Activated T-helper 17 cell treated with anti-CD3 and anti-CD28 coated beads, Interleukin-2, amount 50 U/mL, for 72 hours (primary cell): ENCODE data around the gene ZNF609. TPM values are rescaled to one million over a fixed set of nuclear protein-coding genes. Genes with fewer than 3 reads are reported as not detected.

Experiments
- ATAC-seq: fragments of 150-1000 bp; cut with Tn5 transposase; replicated peaks from 2 replicates; pipeline ENCODE4 v1.10.0; 2021; ENCODE audit warnings: mild to moderate bottlenecking, moderate library complexity
- H3K27ac Mint-ChIP-seq: one replicate; pipeline ENCODE4 v1.8.0; 2022; ENCODE audit warnings: mixed read lengths
- H3K27me3 Mint-ChIP-seq: one replicate; pipeline ENCODE4 v1.8.0; 2022; ENCODE audit warnings: mixed read lengths
- H3K36me3 Mint-ChIP-seq: one replicate; pipeline ENCODE4 v1.8.0; 2022; ENCODE audit warnings: low read depth, mild to moderate bottlenecking, mixed read lengths
- H3K4me1 Mint-ChIP-seq: one replicate; pipeline ENCODE4 v1.8.0; 2022; ENCODE audit warnings: mixed read lengths
- H3K4me3 Mint-ChIP-seq: one replicate; pipeline ENCODE4 v1.8.0; 2022; ENCODE audit warnings: mild to moderate bottlenecking, mixed read lengths
- H3K9me3 Mint-ChIP-seq: one replicate; pipeline ENCODE4 v1.8.0; 2022; ENCODE audit warnings: mixed read lengths
- total RNA-seq, 2 donors: library from RNA; stranded (reverse); gene quantifications; one replicate each; pipeline ENCODE4 v1.2.3, GENCODE V29; 2022

The ZNF609 gene
- total RNA-seq, 2 donors from 2014 or later = 27.3 to 41.2 TPM

DNA sequence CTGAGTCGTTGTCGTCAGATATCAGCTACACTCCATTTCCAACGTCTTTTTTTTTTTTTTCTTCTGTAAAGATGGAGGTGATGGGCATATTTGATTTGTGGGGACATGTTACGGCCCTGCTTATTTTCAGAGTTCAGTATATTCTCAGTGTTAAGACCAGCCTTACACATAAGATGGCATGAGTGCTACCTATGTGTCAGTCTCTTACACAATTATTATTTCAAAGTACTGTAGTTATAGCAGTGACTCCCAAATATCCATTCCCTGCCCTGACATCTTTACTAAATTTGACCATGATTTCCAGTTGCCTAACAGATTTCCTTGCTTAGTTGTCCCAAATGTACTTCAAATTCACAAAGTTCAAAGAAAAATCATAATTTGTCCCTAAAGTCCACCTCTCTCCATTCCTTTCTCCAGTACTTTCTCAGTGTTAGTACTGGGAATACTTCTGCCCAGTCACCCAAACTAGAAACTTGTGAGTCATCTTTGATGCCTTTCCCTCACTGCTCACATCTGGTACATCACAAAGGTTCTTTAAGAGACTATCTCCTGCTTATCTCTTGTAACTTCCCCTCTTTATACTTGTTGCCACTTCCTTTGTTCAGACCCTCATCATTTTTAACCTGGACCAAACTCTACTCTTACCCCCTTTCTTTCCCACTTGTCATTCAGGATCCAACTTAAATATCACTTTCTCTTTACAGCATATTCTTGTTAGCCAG, 67.0 kb downstream of the ZNF609 start:
- no peak overlapping the region for H3K27ac Mint-ChIP-seq
- H3K9me3 Mint-ChIP-seq = no peaks in the 10 kb centered on the region
- H3K27me3 Mint-ChIP-seq = no peaks in the 10 kb centered on the region
- H3K36me3 Mint-ChIP-seq = peaks cover 15% of the 10 kb centered on the region
- H3K4me3 Mint-ChIP-seq = no peak overlapping the region
- ATAC-seq = peak; percentile 65
- H3K4me1 Mint-ChIP-seq = peaks cover 26% of the 10 kb centered on the region

DNA sequence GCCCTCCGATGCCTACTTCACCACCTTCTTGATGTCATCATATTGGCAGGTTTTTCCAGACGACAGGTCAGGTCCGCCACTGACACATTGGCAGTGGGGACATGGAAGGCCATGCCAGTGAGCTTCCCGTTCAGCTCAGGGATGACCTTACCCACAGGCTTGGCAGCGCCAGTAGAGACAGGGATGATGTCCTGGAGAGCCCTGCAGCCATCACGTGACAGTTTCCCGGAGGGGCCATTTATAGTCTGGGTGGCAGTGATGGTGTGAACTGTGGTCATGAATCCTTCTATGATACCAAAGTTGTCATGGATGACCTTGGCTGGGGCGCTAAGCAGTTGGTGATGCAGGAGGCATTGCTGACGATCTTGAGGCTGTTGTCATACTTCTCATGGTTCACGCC, 68.5 kb downstream of the ZNF609 start:
- H3K36me3 Mint-ChIP-seq = peaks cover 14% of the 10 kb centered on the region
- no peak for ATAC-seq
- no peak overlapping the region for H3K4me3 Mint-ChIP-seq
- no peak overlapping the region for H3K27ac Mint-ChIP-seq
- H3K9me3 Mint-ChIP-seq = no peaks in the 10 kb centered on the region
- peaks cover 35% of the 10 kb centered on the region for H3K4me1 Mint-ChIP-seq
- no peaks in the 10 kb centered on the region for H3K27me3 Mint-ChIP-seq

DNA sequence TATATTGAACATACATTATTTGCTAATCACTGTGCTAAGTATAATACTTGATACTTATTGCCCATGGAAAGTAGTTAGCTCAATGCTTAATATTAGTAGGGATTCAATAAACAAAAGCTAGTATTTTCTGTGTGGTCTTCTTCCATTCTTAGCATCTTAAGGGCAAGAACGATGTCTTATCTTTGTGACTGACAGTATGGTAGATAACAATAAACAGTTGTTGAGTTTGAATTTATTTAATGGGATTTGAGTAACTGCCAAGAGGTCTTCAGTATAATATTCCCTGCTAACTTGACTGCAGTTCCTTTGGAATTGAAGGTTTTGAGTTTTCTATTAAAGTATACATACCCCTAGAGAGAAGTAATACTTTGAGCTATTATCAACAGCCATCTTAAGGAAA, 70.1 kb downstream of the ZNF609 start:
- Mint-ChIP-seq H3K9me3 (no peaks in the 10 kb centered on the region), H3K4me1 (peaks cover 36% of the 10 kb centered on the region), H3K27me3 (no peaks in the 10 kb centered on the region), H3K36me3 (peaks cover 10% of the 10 kb centered on the region), H3K4me3 (no peak overlapping the region), H3K27ac (no peak overlapping the region)
- ATAC-seq = no peak

DNA sequence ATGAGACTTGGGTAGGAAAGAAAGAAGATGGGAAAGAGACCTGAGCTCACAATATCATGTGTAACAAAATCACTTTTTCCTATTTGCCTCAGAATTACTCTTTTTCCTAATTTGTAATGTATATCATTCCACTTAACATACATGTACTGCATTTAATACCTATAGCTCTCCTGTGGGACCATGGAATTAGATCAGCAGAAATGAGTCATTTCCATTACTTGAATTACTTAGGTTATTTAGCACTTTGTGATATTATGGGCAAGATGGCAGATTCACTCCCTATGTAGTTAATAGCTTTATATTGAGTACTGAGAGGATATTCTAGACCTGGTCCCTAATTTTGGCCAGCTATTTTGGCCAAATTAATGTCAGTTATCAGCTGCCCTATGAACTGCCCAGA, 70.5 kb downstream of the ZNF609 start:
- Mint-ChIP-seq H3K4me1 (peaks cover 35% of the 10 kb centered on the region), H3K36me3 (peaks cover 8% of the 10 kb centered on the region), H3K4me3 (no peak overlapping the region), H3K27me3 (no peaks in the 10 kb centered on the region), H3K27ac (no peak overlapping the region), H3K9me3 (no peaks in the 10 kb centered on the region)
- ATAC-seq = no peak

DNA sequence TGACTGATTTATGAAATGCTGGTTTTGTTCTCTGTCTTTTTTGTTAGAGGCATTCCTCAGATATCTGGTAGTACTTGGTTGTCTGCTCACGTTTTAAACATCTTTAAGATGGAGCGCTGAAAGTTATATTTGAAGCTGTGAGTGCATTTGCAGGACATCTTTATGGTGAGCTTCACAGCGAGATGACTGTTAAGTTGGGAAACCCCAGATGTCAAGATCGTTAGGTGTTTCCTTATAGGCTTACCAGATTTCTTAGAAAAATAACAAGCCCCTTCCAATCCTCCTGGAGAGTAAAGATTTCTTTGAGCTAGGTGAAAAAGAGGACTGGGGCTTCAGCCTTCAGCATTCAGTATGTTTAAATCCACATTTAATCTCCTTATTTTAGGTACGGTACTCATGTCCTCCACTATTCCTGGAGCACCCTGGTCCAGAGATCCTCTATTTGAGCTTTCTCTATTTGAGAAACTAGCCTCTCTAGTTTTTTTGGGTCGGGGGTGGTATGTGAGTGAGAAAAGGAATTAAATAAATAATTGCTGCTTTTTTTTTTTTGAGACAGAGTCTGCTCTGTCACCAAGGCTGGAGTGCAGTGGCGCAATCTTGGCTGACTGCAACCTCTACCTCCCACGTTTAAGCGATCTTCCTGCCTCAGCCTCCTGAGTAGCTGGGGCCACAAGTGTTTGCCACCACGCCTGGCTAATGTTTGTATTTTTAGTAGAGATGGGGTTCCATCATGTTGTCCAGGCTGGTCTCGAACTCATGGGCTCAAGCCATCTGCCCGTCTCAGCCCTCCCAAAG, 72.3 kb downstream of the ZNF609 start:
- Mint-ChIP-seq H3K4me1 (peaks cover 35% of the 10 kb centered on the region), H3K36me3 (no peaks in the 10 kb centered on the region), H3K9me3 (no peaks in the 10 kb centered on the region), H3K27me3 (no peaks in the 10 kb centered on the region), H3K4me3 (peak overlapping the region; percentile 1), H3K27ac (no peak overlapping the region)
- no peak for ATAC-seq

DNA sequence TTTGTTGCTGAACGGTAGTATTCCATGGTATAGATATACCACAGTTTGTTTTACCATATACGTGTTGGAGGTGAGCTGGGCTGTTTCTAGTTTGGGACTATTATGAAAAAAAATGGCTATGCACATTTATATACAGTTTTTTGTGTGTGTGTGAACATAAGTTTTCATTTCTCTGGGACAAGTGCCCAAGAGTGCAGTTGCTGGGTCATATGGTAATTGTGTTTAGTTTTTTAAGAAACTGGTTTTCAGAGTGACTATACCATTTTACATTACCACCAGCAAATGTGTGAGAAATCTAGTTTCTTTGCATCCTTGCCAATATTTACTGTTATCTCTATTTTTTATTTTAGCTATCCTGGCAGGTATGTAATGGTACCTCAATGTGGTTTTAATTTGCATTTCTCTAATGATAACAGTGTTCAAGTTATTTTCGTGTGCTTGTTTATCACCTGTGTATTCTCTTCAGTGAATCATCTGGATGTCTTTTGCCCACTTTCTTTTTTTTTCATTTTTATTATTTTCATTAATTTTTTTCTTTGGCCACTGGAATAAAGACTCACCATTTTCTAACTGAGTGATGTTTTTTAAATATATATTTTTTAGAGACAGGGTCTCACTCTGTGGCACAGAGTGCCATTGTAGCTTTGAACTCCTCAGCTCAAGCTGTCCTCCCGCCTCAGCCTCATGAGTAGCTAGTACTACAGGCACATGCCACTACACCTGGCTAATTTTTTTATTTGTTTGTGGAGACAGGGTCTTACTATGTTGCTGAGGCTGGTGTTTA, 75.3 kb downstream of the ZNF609 start:
- H3K36me3 Mint-ChIP-seq = no peaks in the 10 kb centered on the region
- ATAC-seq = peak; percentile 24
- no peaks in the 10 kb centered on the region for H3K9me3 Mint-ChIP-seq
- peaks cover 35% of the 10 kb centered on the region for H3K4me1 Mint-ChIP-seq
- no peaks in the 10 kb centered on the region for H3K27me3 Mint-ChIP-seq
- peak overlapping the region; percentile 15 for H3K27ac Mint-ChIP-seq
- H3K4me3 Mint-ChIP-seq = peak overlapping the region; percentile 18

DNA sequence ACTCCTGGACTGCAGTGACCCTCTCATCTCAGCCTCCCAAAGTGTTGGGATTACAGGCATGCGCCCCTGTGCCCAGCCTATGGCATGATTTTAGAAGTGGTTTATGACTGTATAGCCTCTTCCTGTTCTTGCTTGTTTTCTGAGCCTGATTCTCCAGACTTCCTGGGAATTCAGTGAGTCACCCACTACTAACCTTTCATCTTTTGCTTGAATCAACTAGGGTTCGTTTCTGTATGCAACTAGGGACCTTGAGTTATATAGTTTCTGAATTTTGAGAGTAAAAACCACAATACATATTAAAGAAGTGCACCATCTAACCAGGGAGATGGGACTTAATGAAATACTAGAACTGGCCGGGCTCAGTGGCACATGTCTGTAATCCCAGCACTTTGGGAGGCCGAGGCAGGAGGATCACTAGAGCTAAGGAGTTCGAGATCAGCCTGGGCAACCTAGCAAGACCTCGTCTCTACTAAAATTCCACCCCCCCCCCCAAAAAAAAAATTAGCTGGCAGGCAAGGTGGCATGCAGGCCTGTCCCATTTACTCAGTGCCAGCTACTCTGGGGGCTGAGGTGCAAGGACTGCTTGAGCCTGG, 76.0 kb downstream of the ZNF609 start:
- H3K36me3 Mint-ChIP-seq = no peaks in the 10 kb centered on the region
- H3K27ac Mint-ChIP-seq = no peak overlapping the region
- no peaks in the 10 kb centered on the region for H3K27me3 Mint-ChIP-seq
- ATAC-seq = peak; percentile 89
- H3K4me3 Mint-ChIP-seq = peak overlapping the region; percentile 18
- peaks cover 35% of the 10 kb centered on the region for H3K4me1 Mint-ChIP-seq
- no peaks in the 10 kb centered on the region for H3K9me3 Mint-ChIP-seq

DNA sequence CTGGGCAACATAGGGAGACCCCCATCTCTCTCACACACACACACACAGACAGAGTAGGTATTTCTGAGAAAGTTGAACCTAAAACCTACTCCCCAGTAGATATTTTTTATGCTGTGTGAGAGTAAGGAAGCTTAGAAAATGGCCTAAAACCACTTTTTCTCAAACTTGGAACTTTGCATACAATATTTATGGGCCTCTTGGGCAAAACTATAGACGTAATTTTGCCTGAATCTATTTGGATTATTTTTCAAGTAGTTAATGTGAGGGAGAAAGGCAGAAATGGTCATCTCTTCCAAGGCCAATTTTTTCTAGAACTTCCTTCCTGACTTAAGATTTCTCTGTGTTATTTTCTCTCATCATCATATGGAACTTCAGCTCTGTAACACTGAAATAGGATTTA, 81.7 kb downstream of the ZNF609 start:
- Mint-ChIP-seq H3K4me3 (no peak overlapping the region), H3K27me3 (no peaks in the 10 kb centered on the region), H3K36me3 (no peaks in the 10 kb centered on the region), H3K27ac (no peak overlapping the region), H3K9me3 (no peaks in the 10 kb centered on the region), H3K4me1 (peaks cover 6% of the 10 kb centered on the region)
- ATAC-seq = no peak

DNA sequence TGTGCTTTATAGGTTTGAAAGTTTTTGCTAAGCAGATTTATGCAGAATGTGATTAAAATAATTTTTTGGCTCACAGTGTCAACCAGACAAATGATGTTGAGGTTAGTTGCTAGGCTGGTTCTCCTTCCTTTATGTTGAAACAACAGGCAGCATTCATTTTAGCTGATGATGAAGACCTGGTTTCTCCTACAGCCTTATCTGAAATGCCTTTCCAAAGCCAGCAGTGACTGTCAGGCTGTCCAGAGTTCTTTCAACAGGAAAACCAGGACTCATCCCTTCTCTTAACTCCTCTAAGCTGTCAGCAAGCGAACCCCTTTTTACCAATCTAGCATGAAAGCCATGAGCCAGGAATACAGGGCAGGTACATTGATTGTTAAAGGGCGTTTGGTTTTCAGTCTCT, 84.1 kb downstream of the ZNF609 start:
- H3K4me1 Mint-ChIP-seq = peaks cover 9% of the 10 kb centered on the region
- no peaks in the 10 kb centered on the region for H3K27me3 Mint-ChIP-seq
- no peak overlapping the region for H3K4me3 Mint-ChIP-seq
- H3K9me3 Mint-ChIP-seq = no peaks in the 10 kb centered on the region
- H3K27ac Mint-ChIP-seq = no peak overlapping the region
- H3K36me3 Mint-ChIP-seq = peaks cover 3% of the 10 kb centered on the region
- ATAC-seq = no peak

DNA sequence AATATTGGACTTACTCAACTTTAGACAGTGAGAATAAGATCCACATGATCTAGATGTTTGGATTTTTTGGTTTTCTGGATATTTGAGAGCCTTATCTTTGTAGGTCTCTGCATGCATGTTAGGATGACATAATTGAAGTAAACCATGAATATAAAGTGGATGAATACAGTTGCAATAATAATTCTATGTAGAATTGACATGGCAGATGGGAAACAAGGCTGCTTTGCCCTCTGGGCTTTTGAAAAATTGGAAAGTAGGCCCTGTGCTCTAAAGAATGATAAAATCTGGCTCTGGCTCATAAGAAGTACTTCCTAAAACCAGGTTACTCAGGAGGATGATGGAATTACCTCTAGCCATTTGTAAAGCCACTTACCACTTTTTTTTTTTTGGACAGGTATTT, 86.9 kb downstream of the ZNF609 start:
- H3K4me1 Mint-ChIP-seq = peaks cover 9% of the 10 kb centered on the region
- no peak overlapping the region for H3K27ac Mint-ChIP-seq
- peaks cover 18% of the 10 kb centered on the region for H3K36me3 Mint-ChIP-seq
- H3K4me3 Mint-ChIP-seq = no peak overlapping the region
- H3K27me3 Mint-ChIP-seq = no peaks in the 10 kb centered on the region
- no peak for ATAC-seq
- no peaks in the 10 kb centered on the region for H3K9me3 Mint-ChIP-seq

DNA sequence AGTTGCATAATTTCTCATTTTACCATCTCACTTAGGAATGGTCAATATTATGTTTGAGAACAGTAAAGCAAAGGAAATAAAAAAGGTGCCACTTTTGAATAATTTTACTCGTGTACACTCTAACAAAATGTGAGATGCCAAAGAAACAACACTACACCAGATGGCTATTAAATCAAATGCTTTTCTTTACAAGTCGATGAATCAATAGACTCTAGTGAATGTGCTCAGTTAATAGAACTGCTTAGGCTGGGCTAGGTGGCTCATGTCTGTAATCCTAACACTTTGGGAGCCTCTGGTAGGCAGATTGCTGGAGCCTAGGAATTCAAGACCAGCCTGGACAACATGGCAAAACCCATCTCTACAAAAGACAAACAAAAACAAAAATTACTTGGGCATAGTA, 87.9 kb downstream of the ZNF609 start:
- peaks cover 18% of the 10 kb centered on the region for H3K36me3 Mint-ChIP-seq
- no peaks in the 10 kb centered on the region for H3K27me3 Mint-ChIP-seq
- no peak overlapping the region for H3K27ac Mint-ChIP-seq
- H3K4me1 Mint-ChIP-seq = peaks cover 9% of the 10 kb centered on the region
- no peak for ATAC-seq
- no peaks in the 10 kb centered on the region for H3K9me3 Mint-ChIP-seq
- no peak overlapping the region for H3K4me3 Mint-ChIP-seq

DNA sequence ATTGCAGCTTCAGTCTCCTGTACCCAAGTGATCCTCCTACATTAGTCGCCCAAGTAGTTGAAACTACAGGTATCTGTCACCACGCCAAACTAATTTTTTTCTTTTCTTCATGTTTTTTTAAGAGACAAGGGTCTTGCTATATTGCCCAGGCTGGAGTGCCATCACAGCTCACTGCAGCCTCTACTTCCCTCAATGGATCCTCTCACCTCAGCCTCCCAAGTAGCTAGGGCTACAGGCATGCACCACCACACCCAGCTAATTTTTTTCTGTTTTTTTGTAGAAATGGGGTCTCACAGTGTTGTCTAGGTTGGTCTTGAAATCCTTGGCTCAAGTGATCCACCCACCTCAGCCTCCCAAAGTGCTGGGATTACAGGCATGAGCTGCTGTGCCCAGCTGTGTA, 89.5 kb downstream of the ZNF609 start:
- Mint-ChIP-seq H3K4me1 (peaks cover 9% of the 10 kb centered on the region), H3K27me3 (no peaks in the 10 kb centered on the region), H3K36me3 (peaks cover 18% of the 10 kb centered on the region), H3K27ac (no peak overlapping the region), H3K9me3 (no peaks in the 10 kb centered on the region), H3K4me3 (no peak overlapping the region)
- ATAC-seq = no peak

DNA sequence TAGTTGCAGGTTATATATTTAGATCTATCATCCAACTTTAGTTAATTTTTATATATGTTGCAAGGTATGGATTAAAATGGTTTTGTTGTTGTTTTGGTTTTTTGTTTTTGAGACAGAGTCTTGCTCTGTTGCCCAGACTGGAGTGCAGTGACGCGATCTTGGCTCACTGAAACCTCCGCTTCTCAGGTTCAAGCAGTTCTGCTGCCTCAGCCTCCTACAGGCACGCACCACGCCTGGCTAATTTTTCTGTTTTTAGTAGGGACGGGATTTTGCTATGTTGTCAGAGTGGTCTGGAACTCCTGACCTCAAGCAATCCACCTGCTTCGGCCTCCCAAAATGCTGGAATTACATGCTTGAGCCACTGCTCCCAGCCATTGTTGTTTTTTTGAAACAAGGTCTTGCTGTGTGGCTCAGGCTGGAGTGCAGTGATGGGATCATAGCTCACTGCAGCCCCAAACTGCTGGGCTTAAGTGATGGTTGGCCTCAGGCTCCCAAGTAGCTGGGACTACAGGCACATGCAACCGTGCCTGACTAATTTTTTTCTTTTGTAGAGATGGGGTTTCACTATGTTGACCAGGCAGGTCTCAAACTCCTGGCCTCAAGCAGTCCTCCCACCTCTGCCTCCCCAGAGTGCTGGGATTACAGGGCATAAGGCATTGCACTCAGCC, 92.0 kb downstream of the ZNF609 start:
- no peaks in the 10 kb centered on the region for H3K27me3 Mint-ChIP-seq
- H3K36me3 Mint-ChIP-seq = peaks cover 18% of the 10 kb centered on the region
- H3K4me1 Mint-ChIP-seq = peaks cover 5% of the 10 kb centered on the region
- no peaks in the 10 kb centered on the region for H3K9me3 Mint-ChIP-seq
- H3K27ac Mint-ChIP-seq = no peak overlapping the region
- no peak for ATAC-seq
- no peak overlapping the region for H3K4me3 Mint-ChIP-seq
